Testis (tissue), 3 donors: ENCODE measurements around the gene MEF2C. TPM values are rescaled to one million over a fixed set of nuclear protein-coding genes. Genes with fewer than 3 reads are reported as not detected.

ENCODE experiments used
- DNase-seq: peaks from one replicate; pipeline ENCODE4 v3.0.0-alpha.2; 2019
- H3K27ac ChIP-seq, 2 donors: fragments of 200-600 bp; sonication (generic); one replicate each; pipeline ENCODE4 v1.5.1; 2019
- H3K27me3 ChIP-seq: fragments of 200-600 bp; sonication (generic); one replicate; pipeline ENCODE4 v1.5.1; 2019
- H3K36me3 ChIP-seq: fragments of 200-600 bp; sonication (generic); one replicate; pipeline ENCODE4 v1.5.1; 2017; ENCODE audit warnings: low read depth; ENCODE audit errors: missing control alignments
- H3K4me1 ChIP-seq: fragments of 200-600 bp; sonication (generic); one replicate; pipeline ENCODE4 v1.5.1; 2019
- H3K4me3 ChIP-seq, 2 donors: fragments of 200-600 bp; sonication (generic); one replicate each; pipeline ENCODE4 v1.5.1; 2017 to 2019
- H3K9me3 ChIP-seq: fragments of 200-600 bp; sonication (generic); one replicate; pipeline ENCODE4 v1.5.1; 2017
- CTCF ChIP-seq, 3 experiments: fragments of 450-650 bp in 2 of 3; fragments of 200-600 bp in 1 of 3; sonication (generic) in 1 of 3; IDR thresholded peaks; one replicate each; pipeline ENCODE4 v1.5.1; 2016 to 2019; ENCODE audit warnings: antibody characterized with exemption in 3 of 3, mild to moderate bottlenecking in 2 of 3, moderate library complexity in 1 of 3
- POLR2A ChIP-seq: fragments of 450-650 bp; IDR thresholded peaks from one replicate; pipeline ENCODE4 v1.6.1; 2017; ENCODE audit warnings: antibody characterized with exemption, mild to moderate bottlenecking, moderate library complexity
- WGBS, 2 donors: methylation state at CpG; one replicate each; pipeline ENCODE4 v1.1.5; 2018; 5-methylcytosine and 5-hydroxymethylcytosine counted together
- intact Hi-C: fragments of 100-400 bp; cut with DNase I; formaldehyde crosslinking; loops from one replicate; pipeline ENCODE4 v1.15.1; 2023; ENCODE audit warnings: low total_unique reads
- polyA plus RNA-seq: library from polyadenylated mRNA; stranded (reverse); fragments of 350-450 nt; fragmentation: Illumina TruSeq; extraction: RNeasy Lipid Tissue Mini Kit (QIAGEN cat#74804); gene quantifications from one replicate; pipeline ENCODE4 v1.2.3, GENCODE V29; 2014; ENCODE audit warnings: low read depth, low replicate concordance; ENCODE audit not compliant: insufficient read depth
- total RNA-seq, 2 donors: library from RNA; depleted of rRNA; stranded (reverse); fragments of >200 nt; gene quantifications; one replicate each; pipeline ENCODE4 v1.2.3, GENCODE V29; 2016

The MEF2C gene
- total and polyA plus RNA-seq, 3 donors from 2014 or later, result 18.3 to 53.1 (median 19.9) TPM

- intact Hi-C loops, result no loop called here
- Histone ChIP-seq H3K27ac (no peak overlapping the region), H3K27me3 (no peaks in the 10 kb centered on the region), H3K9me3 (no peaks in the 10 kb centered on the region), H3K4me3 (no peak overlapping the region), H3K4me1 (peaks cover 3% of the 10 kb centered on the region), H3K36me3 (no peaks in the 10 kb centered on the region)
- WGBS, 2 donors, result 41 to 52% methylated on average over 5 of the region's 5 CpGs
- DNase-seq, result no peak
- TF ChIP-seq POLR2A (no peak), CTCF (IDR thresholded peaks at IDR 0.05) (no peak)
These were observed 7.4 kb downstream of the MEF2C start for GRCh38 chr5:88875341-88876234.

DNA sequence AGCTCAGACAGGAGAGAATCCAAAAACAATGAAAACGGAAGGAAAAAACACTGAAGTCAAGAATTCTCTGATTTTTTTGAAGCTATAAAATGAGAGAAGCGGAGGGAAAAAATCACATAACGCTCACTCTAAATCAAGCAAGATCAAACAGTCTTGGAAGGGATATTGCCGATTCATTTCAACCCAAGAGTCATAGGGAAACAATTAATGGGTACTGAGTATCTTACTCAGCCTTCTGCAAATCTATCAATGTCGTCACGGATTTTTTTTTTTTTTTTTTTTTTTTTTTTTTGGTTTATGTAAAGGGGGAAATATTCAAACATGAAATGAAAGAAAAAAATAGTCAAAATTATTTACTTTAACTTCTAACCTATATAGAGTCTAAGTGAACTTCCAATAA is 9.5 kb downstream of the MEF2C start:
- Histone ChIP-seq H3K9me3 (no peaks in the 10 kb centered on the region), H3K4me3 (no peak overlapping the region), H3K27me3 (no peaks in the 10 kb centered on the region), H3K27ac (no peak overlapping the region), H3K4me1 (peaks cover 3% of the 10 kb centered on the region), H3K36me3 (no peaks in the 10 kb centered on the region)
- DNase-seq, result no peak
- intact Hi-C loops, result no loop called here
- whole genome bisulfite sequencing, 2 donors, result 80 to 87% methylated on average over 6 of the region's 6 CpGs
- TF ChIP-seq POLR2A (no peak), CTCF (IDR thresholded peaks at IDR 0.05) (no peak)

GRCh38 chr5:88872971-88873370 is 10.0 kb downstream of the MEF2C start:
- TF ChIP-seq POLR2A (no peak), CTCF (IDR thresholded peaks at IDR 0.05) (no peak)
- DNase-seq, result no peak
- Histone ChIP-seq H3K27me3 (no peaks in the 10 kb centered on the region), H3K27ac (no peak overlapping the region), H3K36me3 (no peaks in the 10 kb centered on the region), H3K4me1 (peaks cover 3% of the 10 kb centered on the region), H3K4me3 (no peak overlapping the region), H3K9me3 (no peaks in the 10 kb centered on the region)
- WGBS, 2 donors, result 90 to 91% methylated on average over 6 of the region's 6 CpGs
- intact Hi-C loops, result no loop called here

DNA sequence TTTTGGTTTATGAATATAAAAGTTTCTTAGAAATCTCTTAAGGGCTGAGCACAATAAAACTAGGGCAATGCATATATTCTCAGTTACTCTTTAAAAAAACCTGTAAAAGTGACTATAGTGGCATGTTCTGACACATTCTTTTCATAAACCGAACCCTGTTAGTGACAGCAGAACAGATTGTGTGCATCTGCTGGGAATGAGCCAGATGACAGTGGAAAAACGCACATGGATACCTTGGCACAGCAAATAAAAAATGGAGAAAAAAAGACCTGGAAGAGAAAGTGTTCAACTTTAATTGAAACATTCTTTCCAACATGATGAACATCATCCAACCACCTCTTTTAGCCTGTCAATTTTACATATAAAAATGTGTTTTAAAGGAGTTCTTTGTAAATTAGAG is 12.7 kb downstream of the MEF2C start:
- Histone ChIP-seq H3K4me3 (no peak overlapping the region), H3K27me3 (no peaks in the 10 kb centered on the region), H3K4me1 (peaks cover 3% of the 10 kb centered on the region), H3K9me3 (no peaks in the 10 kb centered on the region), H3K27ac (no peak overlapping the region), H3K36me3 (no peaks in the 10 kb centered on the region)
- no peak for TF ChIP-seq POLR2A
- no peak for TF ChIP-seq CTCF (IDR thresholded peaks at IDR 0.05)
- intact Hi-C loops, result no loop called here
- 41 to 52% methylated on average over 2 of the region's 2 CpGs for WGBS, 2 donors
- DNase-seq, result no peak
